ENCODE measurements around the gene HMGXB4. TPM values are rescaled to one million over a fixed set of nuclear protein-coding genes. Genes with fewer than 3 reads are reported as not detected.

Gene HMGXB4
- total RNA-seq, 1 donor from 2014 or later = 8.6 TPM

GRCh38 chr22:35225010-35225409 lies 32.3 kb upstream of the HMGXB4 start:
- peaks cover 88% of the 10 kb centered on the region for H3K27me3 ChIP-seq (ENCODE audit: low read depth)
- H3K36me3 ChIP-seq = no peaks in the 10 kb centered on the region
- intact Hi-C loops (cut with micrococcal nuclease) = no loop called here
- no peak overlapping the region for H3K4me3 ChIP-seq
- H3K4me1 ChIP-seq = no peaks in the 10 kb centered on the region
- no peak for DNase-seq
- no peak for TF ChIP-seq CTCF (IDR thresholded peaks at IDR 0.05; ENCODE audit: borderline replicate concordance)
- H3K9me3 ChIP-seq (replicated peaks) = no peaks in the 10 kb centered on the region
- H3K27ac ChIP-seq (replicated peaks) = no peak overlapping the region

- H3K4me3 ChIP-seq = no peak overlapping the region
- H3K9me3 ChIP-seq (replicated peaks) = no peaks in the 10 kb centered on the region
- no peak for TF ChIP-seq CTCF (IDR thresholded peaks at IDR 0.05; ENCODE audit: borderline replicate concordance)
- H3K27me3 ChIP-seq (ENCODE audit: low read depth) = peaks cover 87% of the 10 kb centered on the region
- H3K36me3 ChIP-seq = no peaks in the 10 kb centered on the region
- no peak overlapping the region for H3K27ac ChIP-seq (replicated peaks)
- intact Hi-C loops (cut with micrococcal nuclease) = no loop called here
- DNase-seq = no peak
- H3K4me1 ChIP-seq = no peaks in the 10 kb centered on the region
Measured at GRCh38 chr22:35226958-35227647, 30.2 kb upstream of the HMGXB4 start.

GRCh38 chr22:35229865-35230264 lies 27.4 kb upstream of the HMGXB4 start:
- H3K4me3 ChIP-seq = no peak overlapping the region
- peaks cover 2% of the 10 kb centered on the region for H3K9me3 ChIP-seq (replicated peaks)
- H3K27ac ChIP-seq (replicated peaks) = no peak overlapping the region
- no peaks in the 10 kb centered on the region for H3K36me3 ChIP-seq
- TF ChIP-seq CTCF (IDR thresholded peaks at IDR 0.05; ENCODE audit: borderline replicate concordance) = no peak
- no peaks in the 10 kb centered on the region for H3K4me1 ChIP-seq
- no peak for DNase-seq
- intact Hi-C loops (cut with micrococcal nuclease) = no loop called here
- peaks cover 84% of the 10 kb centered on the region for H3K27me3 ChIP-seq (ENCODE audit: low read depth)

GRCh38 chr22:35230417-35230816 lies 26.9 kb upstream of the HMGXB4 start:
- intact Hi-C loops (cut with micrococcal nuclease) = no loop called here
- DNase-seq = no peak
- TF ChIP-seq CTCF (IDR thresholded peaks at IDR 0.05; ENCODE audit: borderline replicate concordance) = no peak

GRCh38 chr22:35230839-35231584 lies 26.3 kb upstream of the HMGXB4 start:
- no peak for TF ChIP-seq CTCF (IDR thresholded peaks at IDR 0.05; ENCODE audit: borderline replicate concordance)
- Histone ChIP-seq H3K27me3 (ENCODE audit: low read depth) (peaks cover 83% of the 10 kb centered on the region), H3K4me1 (no peaks in the 10 kb centered on the region), H3K27ac (replicated peaks) (no peak overlapping the region), H3K4me3 (no peak overlapping the region), H3K9me3 (replicated peaks) (peaks cover 11% of the 10 kb centered on the region), H3K36me3 (no peaks in the 10 kb centered on the region)
- intact Hi-C loops (cut with micrococcal nuclease) = no loop called here
- no peak for DNase-seq

More at GRCh38 chr22:35230417-35230816, 26.9 kb upstream of the HMGXB4 start:
- Histone ChIP-seq H3K36me3 (no peaks in the 10 kb centered on the region), H3K4me3 (no peak overlapping the region), H3K27me3 (ENCODE audit: low read depth) (peaks cover 85% of the 10 kb centered on the region), H3K9me3 (replicated peaks) (peaks cover 7% of the 10 kb centered on the region), H3K27ac (replicated peaks) (no peak overlapping the region), H3K4me1 (no peaks in the 10 kb centered on the region)

Data from left ventricle myocardium inferior (tissue), 1 donor.